OCI-LY1 (cell line): ENCODE results near the gene MCF2L2.

Source experiments
- H2AFZ ChIP-seq: fragments of 200-600 bp; sonication (generic), shearing (Covaris generic); 2 replicates; pipeline ENCODE4 v1.6.0; 2014; ENCODE audit warnings: antibody characterized with exemption, mild to moderate bottlenecking, low read length
- H3F3A ChIP-seq: fragments of 200-600 bp; sonication (generic), shearing (Covaris generic); 2 replicates; pipeline ENCODE4 v1.6.0; 2014; ENCODE audit warnings: mild to moderate bottlenecking, antibody characterized with exemption, low read length, moderate library complexity; ENCODE audit not compliant: insufficient read depth
- H3K27ac ChIP-seq: fragments of 200-600 bp; sonication (generic); 2 replicates; pipeline ENCODE4 v1.5.1; 2014; ENCODE audit warnings: low read length, mixed run types, mild to moderate bottlenecking, low read depth; ENCODE audit not compliant: poor library complexity, severe bottlenecking
- H3K27me3 ChIP-seq: fragments of 200-600 bp; sonication (generic); 2 replicates; pipeline ENCODE4 v1.6.0; 2014; ENCODE audit warnings: antibody characterized with exemption, mild to moderate bottlenecking, low read length, moderate library complexity; ENCODE audit not compliant: insufficient read depth
- H3K36me3 ChIP-seq: fragments of 200-600 bp; sonication (generic); 2 replicates; pipeline ENCODE4 v1.6.1; 2014; ENCODE audit warnings: mild to moderate bottlenecking, antibody characterized with exemption, low read length, moderate library complexity, mixed read lengths; ENCODE audit not compliant: insufficient read depth
- H3K4me1 ChIP-seq: fragments of 200-600 bp; sonication (generic); 2 replicates; pipeline ENCODE4 v1.5.1; 2014; ENCODE audit warnings: mild to moderate bottlenecking, low read length, moderate library complexity; ENCODE audit not compliant: insufficient read depth, severe bottlenecking
- H3K4me2 ChIP-seq: fragments of 200-600 bp; sonication (generic), shearing (Covaris generic); 2 replicates; pipeline ENCODE4 v1.6.1; 2014; ENCODE audit warnings: low read length
- H3K4me3 ChIP-seq: fragments of 200-600 bp; sonication (generic); 2 replicates; pipeline ENCODE4 v1.5.1; 2014; ENCODE audit warnings: low read length, low read depth, mild to moderate bottlenecking, mixed read lengths; ENCODE audit not compliant: poor library complexity, severe bottlenecking
- H3K79me2 ChIP-seq: fragments of 200-600 bp; shearing (Covaris generic); 2 replicates; pipeline ENCODE4 v1.6.1; 2016; ENCODE audit warnings: mixed run types, low read length, mixed read lengths; ENCODE audit not compliant: insufficient read depth
- H3K9ac ChIP-seq: fragments of 200-600 bp; sonication (generic), shearing (Covaris generic); 2 replicates; pipeline ENCODE4 v1.6.1; 2014; ENCODE audit warnings: mild to moderate bottlenecking, low read length, mixed read lengths
- H3K9me2 ChIP-seq: fragments of 200-600 bp; sonication (generic), shearing (Covaris generic); 2 replicates; pipeline ENCODE4 v1.6.1; 2014; ENCODE audit warnings: low read depth, mild to moderate bottlenecking, low read length, mixed read lengths
- H3K9me3 ChIP-seq: fragments of 200-600 bp; shearing (Covaris generic); 2 replicates; pipeline ENCODE4 v1.6.1; 2014; ENCODE audit warnings: low read length, mixed read lengths
- H4K20me1 ChIP-seq: fragments of 200-600 bp; sonication (generic), shearing (Covaris generic); 2 replicates; pipeline ENCODE4 v1.6.0; 2016; ENCODE audit warnings: mild to moderate bottlenecking, low read length; ENCODE audit not compliant: insufficient read depth
- EZH2 ChIP-seq: fragments of 200-600 bp; sonication (generic), shearing (Covaris generic); IDR thresholded peaks from 2 replicates; pipeline ENCODE4 v1.8.0; 2017; ENCODE audit warnings: borderline replicate concordance, mixed run types, mild to moderate bottlenecking, antibody characterized with exemption, low read length, moderate library complexity, mixed read lengths
- TF ChIP-seq, protein P1 (sequence below): fragments of 200-600 bp; sonication (generic), shearing (Covaris generic); IDR thresholded peaks from 2 replicates; pipeline ENCODE4 v1.5.1; 2017; ENCODE audit warnings: mild to moderate bottlenecking, antibody characterized with exemption, low read length, moderate library complexity, mixed read lengths

The MCF2L2 gene

GRCh38 chr3:183475016-183475763, 46.8 kb upstream of the MCF2L2 start:
- H3K79me2 ChIP-seq: no peaks in the 10 kb centered on the region
- no peak overlapping the region for H3K4me2 ChIP-seq
- H3K4me3 ChIP-seq: no peak overlapping the region

GRCh38 chr3:183473969-183474368, 45.5 kb upstream of the MCF2L2 start:
- no peak overlapping the region for H3K4me2 ChIP-seq
- no peaks in the 10 kb centered on the region for H3K79me2 ChIP-seq
- TF ChIP-seq, protein P1, sequence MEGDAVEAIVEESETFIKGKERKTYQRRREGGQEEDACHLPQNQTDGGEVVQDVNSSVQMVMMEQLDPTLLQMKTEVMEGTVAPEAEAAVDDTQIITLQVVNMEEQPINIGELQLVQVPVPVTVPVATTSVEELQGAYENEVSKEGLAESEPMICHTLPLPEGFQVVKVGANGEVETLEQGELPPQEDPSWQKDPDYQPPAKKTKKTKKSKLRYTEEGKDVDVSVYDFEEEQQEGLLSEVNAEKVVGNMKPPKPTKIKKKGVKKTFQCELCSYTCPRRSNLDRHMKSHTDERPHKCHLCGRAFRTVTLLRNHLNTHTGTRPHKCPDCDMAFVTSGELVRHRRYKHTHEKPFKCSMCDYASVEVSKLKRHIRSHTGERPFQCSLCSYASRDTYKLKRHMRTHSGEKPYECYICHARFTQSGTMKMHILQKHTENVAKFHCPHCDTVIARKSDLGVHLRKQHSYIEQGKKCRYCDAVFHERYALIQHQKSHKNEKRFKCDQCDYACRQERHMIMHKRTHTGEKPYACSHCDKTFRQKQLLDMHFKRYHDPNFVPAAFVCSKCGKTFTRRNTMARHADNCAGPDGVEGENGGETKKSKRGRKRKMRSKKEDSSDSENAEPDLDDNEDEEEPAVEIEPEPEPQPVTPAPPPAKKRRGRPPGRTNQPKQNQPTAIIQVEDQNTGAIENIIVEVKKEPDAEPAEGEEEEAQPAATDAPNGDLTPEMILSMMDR: no peak
- no peak for TF ChIP-seq EZH2
- peaks cover 10% of the 10 kb centered on the region for H3K4me1 ChIP-seq
- no peaks in the 10 kb centered on the region for H3K9me2 ChIP-seq
- no peak overlapping the region for H2AFZ ChIP-seq
- no peaks in the 10 kb centered on the region for H4K20me1 ChIP-seq
- H3F3A ChIP-seq: no peaks in the 10 kb centered on the region
- no peak overlapping the region for H3K4me3 ChIP-seq
- H3K9me3 ChIP-seq: no peaks in the 10 kb centered on the region
- no peak overlapping the region for H3K27ac ChIP-seq
- no peaks in the 10 kb centered on the region for H3K36me3 ChIP-seq
- H3K27me3 ChIP-seq: no peaks in the 10 kb centered on the region
- H3K9ac ChIP-seq: no peak overlapping the region

More at GRCh38 chr3:183475016-183475763, 46.8 kb upstream of the MCF2L2 start:
- no peaks in the 10 kb centered on the region for H4K20me1 ChIP-seq
- H3K36me3 ChIP-seq: no peaks in the 10 kb centered on the region
- H3K4me1 ChIP-seq: no peaks in the 10 kb centered on the region
- no peaks in the 10 kb centered on the region for H3K9me3 ChIP-seq
- no peaks in the 10 kb centered on the region for H3K9me2 ChIP-seq
- H3K27ac ChIP-seq: no peak overlapping the region
- no peak for TF ChIP-seq EZH2
- TF ChIP-seq, protein P1: no peak
- no peaks in the 10 kb centered on the region for H3K27me3 ChIP-seq
- H3K9ac ChIP-seq: no peak overlapping the region
- H3F3A ChIP-seq: no peaks in the 10 kb centered on the region
- H2AFZ ChIP-seq: no peak overlapping the region

- no peaks in the 10 kb centered on the region for H3K9me2 ChIP-seq
- H2AFZ ChIP-seq: no peak overlapping the region
- H3K4me2 ChIP-seq: no peak overlapping the region
- no peak overlapping the region for H3K9ac ChIP-seq
- no peaks in the 10 kb centered on the region for H3K79me2 ChIP-seq
- peaks cover 11% of the 10 kb centered on the region for H3K4me1 ChIP-seq
- no peaks in the 10 kb centered on the region for H3F3A ChIP-seq
- H3K9me3 ChIP-seq: no peaks in the 10 kb centered on the region
- H3K27me3 ChIP-seq: no peaks in the 10 kb centered on the region
- TF ChIP-seq EZH2: no peak
- TF ChIP-seq, protein P1: no peak
- H3K4me3 ChIP-seq: no peak overlapping the region
- H3K27ac ChIP-seq: no peak overlapping the region
- no peaks in the 10 kb centered on the region for H4K20me1 ChIP-seq
- no peaks in the 10 kb centered on the region for H3K36me3 ChIP-seq
These were observed 43.7 kb upstream of the MCF2L2 start for GRCh38 chr3:183472155-183472554.
